Measurements from ENCODE around the gene N4BP2L2.

The N4BP2L2 gene

DNA sequence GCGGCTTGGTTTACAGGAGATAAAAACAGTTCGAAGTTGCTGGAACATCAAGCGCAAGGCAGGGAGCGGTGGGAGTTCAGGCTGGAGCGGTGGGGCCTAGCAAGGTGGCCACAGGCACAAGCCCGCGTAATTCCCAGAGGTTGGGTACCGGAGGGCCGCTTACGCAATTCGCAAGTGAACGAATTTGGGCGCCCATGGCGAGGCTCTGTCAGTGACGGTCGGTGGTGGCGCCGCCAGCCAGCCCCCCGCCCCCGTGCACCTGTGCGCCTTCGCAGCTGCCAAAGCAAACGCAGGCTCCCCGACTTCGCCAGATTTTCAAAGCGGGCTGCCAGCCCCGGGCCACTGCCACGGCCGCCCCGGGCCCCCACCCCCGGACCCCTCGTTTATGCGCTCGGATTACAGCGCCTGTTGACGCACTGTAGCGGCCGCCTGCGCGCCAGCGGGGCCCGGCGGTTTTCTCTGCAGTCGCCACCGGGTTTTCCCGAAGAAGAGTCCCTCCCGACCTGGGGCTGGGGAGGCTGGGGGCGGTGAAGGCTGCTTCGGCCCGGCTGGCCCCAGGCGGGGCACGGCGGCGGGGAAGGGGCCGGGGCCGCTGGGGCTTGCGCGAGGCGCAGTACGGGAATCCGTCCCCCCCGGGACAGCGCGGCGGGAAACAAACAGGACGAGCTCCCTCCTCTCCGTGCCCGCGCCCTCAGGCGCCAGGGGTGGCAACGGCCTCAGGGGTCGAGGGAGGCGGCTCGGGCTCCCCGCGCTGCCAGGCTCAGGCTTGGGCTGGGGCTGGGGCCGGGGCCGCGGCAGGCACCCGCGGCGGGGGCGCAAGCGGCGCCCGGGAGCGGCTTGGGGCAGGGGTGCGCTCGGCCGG is 111.4 kb downstream of the N4BP2L2 start:
- no peaks in the 10 kb centered on the region for H3K9me3 ChIP-seq (ENCODE audit: control insufficient read depth, low read length)
- peaks cover 8% of the 10 kb centered on the region for H3K4me1 ChIP-seq (ENCODE audit: control insufficient read depth, insufficient read depth, low read length, poor library complexity, severe bottlenecking)
- no peak overlapping the region for H3K27ac ChIP-seq (ENCODE audit: low read depth, low read length, severe bottlenecking)
- WGBS, 2 experiments (ENCODE audit: insufficient coverage in 2 of 2), result 5 to 6% methylated on average over 67 to 77 of the region's 90 CpGs
- peaks cover 20% of the 10 kb centered on the region for H3K36me3 ChIP-seq (ENCODE audit: control insufficient read depth, insufficient read depth, low read length)
- peak overlapping the region; percentile 53 for H3K4me3 ChIP-seq (ENCODE audit: extremely low read depth, insufficient read depth, low read length, poor library complexity, severe bottlenecking)

DNA sequence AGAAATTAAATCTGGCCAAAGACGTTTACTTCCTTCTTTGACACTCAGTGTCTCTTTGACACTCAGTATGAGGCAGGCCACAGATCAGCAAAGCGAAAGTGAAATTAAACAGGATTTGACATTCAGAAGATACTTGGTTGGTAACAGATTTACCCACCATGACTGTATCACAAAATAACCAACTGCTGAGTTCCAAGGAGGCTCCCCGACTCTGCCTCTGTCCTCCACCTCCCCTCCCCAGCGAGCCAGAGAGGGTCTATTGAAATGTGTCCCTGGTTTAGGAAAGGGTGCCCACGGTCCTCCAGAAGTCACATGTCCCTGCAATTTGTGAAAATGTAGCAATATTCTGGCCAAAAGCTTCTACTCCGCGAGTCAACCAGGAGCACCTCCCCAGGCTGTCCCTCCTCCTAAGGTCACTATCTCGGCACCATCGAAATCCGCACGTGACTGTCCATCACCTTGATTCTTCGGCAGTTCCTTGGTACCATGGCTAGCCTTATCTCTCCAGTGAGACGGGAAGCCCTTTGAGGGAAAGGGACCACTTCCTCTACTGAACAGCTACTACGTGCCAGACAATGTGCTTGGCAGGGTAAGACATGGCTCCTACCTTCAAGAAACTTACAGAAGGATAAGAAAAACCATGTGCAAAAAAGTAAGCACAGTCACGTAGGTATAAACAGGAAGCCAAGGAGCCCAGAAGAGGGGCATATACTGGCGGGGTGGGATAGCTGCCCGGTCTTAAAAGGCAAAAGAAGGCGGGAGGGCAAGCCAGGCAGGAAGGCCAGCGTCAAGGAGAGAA is 112.2 kb downstream of the N4BP2L2 start:
- Histone ChIP-seq H3K36me3 (ENCODE audit: control insufficient read depth, insufficient read depth, low read length) (peaks cover 18% of the 10 kb centered on the region), H3K9me3 (ENCODE audit: control insufficient read depth, low read length) (no peaks in the 10 kb centered on the region), H3K4me1 (ENCODE audit: control insufficient read depth, insufficient read depth, low read length, poor library complexity, severe bottlenecking) (peaks cover 8% of the 10 kb centered on the region), H3K27ac (ENCODE audit: low read depth, low read length, severe bottlenecking) (no peak overlapping the region), H3K4me3 (ENCODE audit: extremely low read depth, insufficient read depth, low read length, poor library complexity, severe bottlenecking) (no peak overlapping the region)
- 77 to 78% methylated on average over 16 to 17 of the region's 19 CpGs for WGBS, 2 experiments (ENCODE audit: insufficient coverage in 2 of 2)

DNA sequence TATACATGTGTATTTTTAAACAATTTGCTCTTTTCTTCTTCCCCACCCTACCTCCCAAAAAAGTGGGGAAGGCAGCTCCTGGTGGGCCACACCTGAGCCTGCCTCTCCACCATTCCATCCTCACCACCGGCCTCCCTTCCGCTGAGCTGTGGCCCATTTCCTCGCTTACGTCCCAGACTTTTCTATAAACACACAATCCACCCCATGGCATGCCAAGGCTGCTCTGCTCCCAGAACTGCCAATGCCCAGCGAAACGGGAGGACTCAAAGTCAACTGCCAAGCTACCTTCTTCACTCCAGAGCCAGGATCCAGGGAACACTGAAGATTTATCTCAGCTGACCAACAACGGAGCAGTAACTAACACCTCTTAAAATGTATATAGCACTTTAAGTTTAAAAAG is 113.4 kb downstream of the N4BP2L2 start:
- peaks cover 16% of the 10 kb centered on the region for H3K36me3 ChIP-seq (ENCODE audit: control insufficient read depth, insufficient read depth, low read length)
- no peak overlapping the region for H3K4me3 ChIP-seq (ENCODE audit: extremely low read depth, insufficient read depth, low read length, poor library complexity, severe bottlenecking)
- WGBS, 2 experiments (ENCODE audit: insufficient coverage in 2 of 2), result 88 to 98% methylated on average over 6 of the region's 7 CpGs

DNA sequence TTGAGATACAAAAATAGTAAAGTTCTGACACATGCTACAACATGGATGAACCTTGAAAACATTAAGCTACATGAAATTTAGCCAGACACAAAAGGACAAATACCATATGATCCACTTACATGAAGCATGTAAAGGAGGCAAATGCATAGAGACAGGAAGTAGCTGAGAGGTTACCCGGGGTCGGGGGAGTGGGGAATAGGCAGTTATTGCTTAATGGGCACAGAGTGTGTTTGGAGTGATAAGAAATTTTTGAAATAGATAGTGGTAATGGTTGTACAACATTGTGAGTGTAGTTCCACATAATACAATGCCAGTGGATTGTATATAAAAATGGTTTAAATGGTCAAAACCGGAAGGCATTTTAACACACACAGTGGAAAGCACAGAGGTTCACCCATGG is 115.0 kb downstream of the N4BP2L2 start:
- Histone ChIP-seq H3K4me1 (ENCODE audit: control insufficient read depth, insufficient read depth, low read length, poor library complexity, severe bottlenecking) (peaks cover 6% of the 10 kb centered on the region), H3K9me3 (ENCODE audit: control insufficient read depth, low read length) (peaks cover 7% of the 10 kb centered on the region), H3K4me3 (ENCODE audit: extremely low read depth, insufficient read depth, low read length, poor library complexity, severe bottlenecking) (no peak overlapping the region), H3K36me3 (ENCODE audit: control insufficient read depth, insufficient read depth, low read length) (peaks cover 1% of the 10 kb centered on the region), H3K27ac (ENCODE audit: low read depth, low read length, severe bottlenecking) (no peak overlapping the region)
- WGBS, 2 experiments (ENCODE audit: insufficient coverage in 2 of 2), result 100% methylated on average over 3 of the region's 3 CpGs

More for the DNA sequence above, 113.4 kb downstream of the N4BP2L2 start:
- peaks cover under 1% of the 10 kb centered on the region for H3K9me3 ChIP-seq (ENCODE audit: control insufficient read depth, low read length)
- peaks cover 8% of the 10 kb centered on the region for H3K4me1 ChIP-seq (ENCODE audit: control insufficient read depth, insufficient read depth, low read length, poor library complexity, severe bottlenecking)
- H3K27ac ChIP-seq (ENCODE audit: low read depth, low read length, severe bottlenecking), result no peak overlapping the region

DNA sequence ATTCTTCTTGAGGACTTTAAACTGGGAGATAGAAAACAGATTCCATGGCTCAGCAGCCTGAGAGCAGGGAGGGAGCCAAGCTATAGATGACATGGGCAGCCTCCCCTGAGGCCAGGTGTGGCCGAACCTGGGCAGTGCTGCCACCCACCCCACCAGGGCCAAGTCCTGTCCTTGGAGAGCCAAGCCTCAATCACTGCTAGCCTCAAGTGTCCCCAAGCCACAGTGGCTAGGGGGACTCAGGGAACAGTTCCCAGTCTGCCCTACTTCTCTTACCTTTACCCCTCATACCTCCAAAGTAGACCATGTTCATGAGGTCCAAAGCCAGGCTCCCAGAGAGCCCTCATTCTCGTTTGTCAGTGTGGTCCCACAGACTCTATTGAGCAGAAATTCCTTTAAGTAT is 118.7 kb downstream of the N4BP2L2 start:
- Histone ChIP-seq H3K27ac (ENCODE audit: low read depth, low read length, severe bottlenecking) (no peak overlapping the region), H3K4me3 (ENCODE audit: extremely low read depth, insufficient read depth, low read length, poor library complexity, severe bottlenecking) (no peak overlapping the region), H3K9me3 (ENCODE audit: control insufficient read depth, low read length) (peaks cover 12% of the 10 kb centered on the region), H3K36me3 (ENCODE audit: control insufficient read depth, insufficient read depth, low read length) (no peaks in the 10 kb centered on the region), H3K4me1 (ENCODE audit: control insufficient read depth, insufficient read depth, low read length, poor library complexity, severe bottlenecking) (no peaks in the 10 kb centered on the region)
- WGBS, 2 experiments (ENCODE audit: insufficient coverage in 2 of 2), result 86 to 100% methylated on average over 1 to 2 of the region's 2 CpGs

DNA sequence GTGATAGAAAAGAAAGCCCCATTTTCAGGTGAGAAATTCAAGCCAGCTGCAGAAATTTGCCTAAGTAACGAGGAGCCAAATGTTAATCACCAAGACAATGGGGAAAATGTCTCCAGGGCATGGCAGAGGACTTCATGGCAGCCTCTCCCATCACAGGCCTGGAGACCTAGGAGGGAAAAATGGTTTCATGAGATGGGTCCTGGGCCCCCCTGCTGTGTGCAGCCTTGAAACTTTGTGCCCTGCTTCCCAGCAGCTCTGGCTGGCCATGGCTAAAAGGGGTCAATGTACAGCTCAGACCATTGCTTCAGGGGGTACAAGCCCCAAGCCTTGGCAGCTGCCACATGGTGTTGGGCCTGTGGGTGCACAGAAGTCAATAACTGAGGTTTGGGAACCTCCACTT is 120.6 kb downstream of the N4BP2L2 start:
- H3K27ac ChIP-seq (ENCODE audit: low read depth, low read length, severe bottlenecking), result no peak overlapping the region
- peaks cover 12% of the 10 kb centered on the region for H3K9me3 ChIP-seq (ENCODE audit: control insufficient read depth, low read length)
- no peak overlapping the region for H3K4me3 ChIP-seq (ENCODE audit: extremely low read depth, insufficient read depth, low read length, poor library complexity, severe bottlenecking)
- H3K36me3 ChIP-seq (ENCODE audit: control insufficient read depth, insufficient read depth, low read length), result no peaks in the 10 kb centered on the region
- no peaks in the 10 kb centered on the region for H3K4me1 ChIP-seq (ENCODE audit: control insufficient read depth, insufficient read depth, low read length, poor library complexity, severe bottlenecking)
- WGBS, 2 experiments (ENCODE audit: insufficient coverage in 2 of 2), result 80 to 100% methylated on average over 1 of the region's 1 CpG

DNA sequence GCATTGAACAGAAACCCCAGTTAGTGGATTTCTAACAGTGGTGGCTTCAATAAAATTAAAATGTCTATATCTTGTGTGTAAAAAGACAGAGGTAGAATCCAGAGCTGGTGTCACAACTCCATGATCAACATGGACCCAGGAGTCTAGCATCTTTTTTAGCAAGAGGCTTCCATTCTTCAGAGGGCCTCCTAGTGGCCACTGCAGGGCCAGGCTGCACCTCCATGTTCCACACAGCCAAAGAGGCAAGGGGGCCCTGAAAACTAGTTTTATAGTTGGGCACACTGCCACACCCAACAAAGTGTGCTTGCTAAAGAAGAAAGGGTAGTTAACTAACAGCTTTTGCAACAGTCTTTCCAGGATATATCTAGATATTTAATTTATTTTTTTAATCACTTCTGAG is 123.6 kb downstream of the N4BP2L2 start:
- Histone ChIP-seq H3K9me3 (ENCODE audit: control insufficient read depth, low read length) (peaks cover 10% of the 10 kb centered on the region), H3K36me3 (ENCODE audit: control insufficient read depth, insufficient read depth, low read length) (no peaks in the 10 kb centered on the region), H3K4me1 (ENCODE audit: control insufficient read depth, insufficient read depth, low read length, poor library complexity, severe bottlenecking) (no peaks in the 10 kb centered on the region), H3K27ac (ENCODE audit: low read depth, low read length, severe bottlenecking) (no peak overlapping the region), H3K4me3 (ENCODE audit: extremely low read depth, insufficient read depth, low read length, poor library complexity, severe bottlenecking) (no peak overlapping the region)

DNA sequence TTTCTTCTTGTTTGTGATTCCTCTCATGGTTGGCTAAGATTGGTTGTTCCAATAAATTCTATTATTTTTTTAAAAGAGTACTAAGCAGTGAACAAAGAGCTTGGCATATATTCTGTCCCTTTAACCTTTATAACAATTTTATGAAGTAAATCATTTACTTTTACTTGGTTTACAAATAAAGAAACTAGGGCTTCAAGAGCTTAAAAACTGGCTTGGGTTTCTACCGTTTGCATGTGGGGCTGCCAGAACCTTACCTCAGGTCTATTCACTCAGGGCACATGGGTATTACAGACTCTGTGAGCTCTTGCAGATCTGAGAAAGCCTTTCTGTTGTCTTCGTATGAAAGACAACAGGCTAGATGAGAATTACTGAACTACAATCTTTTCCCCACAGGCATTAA is 124.0 kb downstream of the N4BP2L2 start:
- H3K4me3 ChIP-seq (ENCODE audit: extremely low read depth, insufficient read depth, low read length, poor library complexity, severe bottlenecking), result no peak overlapping the region
- H3K4me1 ChIP-seq (ENCODE audit: control insufficient read depth, insufficient read depth, low read length, poor library complexity, severe bottlenecking), result no peaks in the 10 kb centered on the region
- H3K9me3 ChIP-seq (ENCODE audit: control insufficient read depth, low read length), result peaks cover 6% of the 10 kb centered on the region
- H3K36me3 ChIP-seq (ENCODE audit: control insufficient read depth, insufficient read depth, low read length), result no peaks in the 10 kb centered on the region
- WGBS, 2 experiments (ENCODE audit: insufficient coverage in 2 of 2), result 83 to 92% methylated on average over 1 to 2 of the region's 2 CpGs
- no peak overlapping the region for H3K27ac ChIP-seq (ENCODE audit: low read depth, low read length, severe bottlenecking)

DNA sequence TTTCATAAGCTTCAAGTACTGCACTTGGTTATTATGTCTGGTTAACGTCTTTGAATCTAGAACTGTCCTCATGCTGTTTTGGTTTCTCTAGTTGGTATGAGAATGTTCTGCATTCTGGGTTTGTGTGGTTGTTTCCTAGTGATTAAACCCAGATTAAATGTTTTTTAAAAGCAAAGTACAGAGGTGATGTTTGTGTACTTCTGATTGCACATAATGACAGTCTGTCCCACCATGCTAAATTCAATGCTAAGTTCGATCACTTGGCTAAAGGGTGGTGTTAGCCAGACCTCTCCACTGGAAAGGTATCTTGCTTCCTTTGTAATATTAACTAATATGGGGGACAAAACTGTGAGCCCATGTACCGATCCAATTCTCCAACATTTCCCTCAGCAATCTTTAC is 125.3 kb downstream of the N4BP2L2 start:
- no peak overlapping the region for H3K4me3 ChIP-seq (ENCODE audit: extremely low read depth, insufficient read depth, low read length, poor library complexity, severe bottlenecking)
- no peak overlapping the region for H3K27ac ChIP-seq (ENCODE audit: low read depth, low read length, severe bottlenecking)
- H3K9me3 ChIP-seq (ENCODE audit: control insufficient read depth, low read length), result peaks cover 3% of the 10 kb centered on the region
- no peaks in the 10 kb centered on the region for H3K36me3 ChIP-seq (ENCODE audit: control insufficient read depth, insufficient read depth, low read length)
- WGBS, 2 experiments (ENCODE audit: insufficient coverage in 2 of 2), result 92% methylated on average over 2 of the region's 3 CpGs; no CpG with 5 or more reads in 1 of the 2 experiments
- peaks cover 7% of the 10 kb centered on the region for H3K4me1 ChIP-seq (ENCODE audit: control insufficient read depth, insufficient read depth, low read length, poor library complexity, severe bottlenecking)

DNA sequence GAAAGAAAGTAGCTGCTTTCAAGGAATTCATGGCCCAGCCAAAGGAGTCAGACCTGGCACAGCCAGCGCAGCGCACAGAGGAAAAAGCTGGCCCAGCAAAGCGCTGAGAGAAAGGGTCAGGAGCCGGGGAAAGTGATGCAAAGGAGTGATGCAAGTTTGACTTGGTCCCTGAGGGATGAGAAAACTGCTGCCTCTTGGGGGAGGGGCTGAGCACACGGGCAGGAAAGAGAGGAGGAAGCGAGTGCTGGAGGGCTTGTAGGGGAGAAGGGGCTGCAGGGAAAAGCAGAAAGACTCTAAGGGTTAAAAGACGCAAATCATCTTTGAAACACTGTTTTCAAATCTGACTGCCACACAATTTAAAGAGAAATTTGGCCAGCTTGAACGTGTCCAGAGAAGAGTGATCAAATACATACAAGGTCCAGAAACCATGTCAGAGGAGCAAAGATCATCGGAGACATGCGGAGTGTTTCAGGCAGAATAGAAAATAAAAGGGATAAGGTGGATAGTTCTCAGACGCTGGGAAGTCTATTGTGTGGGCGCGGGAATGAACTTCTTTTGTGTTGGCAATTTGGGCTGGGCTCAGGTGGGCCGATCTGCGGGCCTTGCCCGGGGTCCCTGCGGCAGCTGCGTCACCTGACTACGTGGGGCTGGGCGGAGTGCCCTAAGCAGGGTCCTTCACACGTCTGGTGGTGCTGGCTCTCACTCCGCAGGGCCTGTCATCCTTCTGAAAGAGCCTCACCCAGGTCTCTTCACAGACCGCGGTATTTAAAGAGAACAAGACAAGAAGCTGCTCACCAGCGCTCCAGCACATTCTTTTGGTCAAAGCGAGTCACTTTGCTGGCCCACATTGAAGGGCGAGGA is 128.8 kb downstream of the N4BP2L2 start:
- Histone ChIP-seq H3K4me3 (ENCODE audit: extremely low read depth, insufficient read depth, low read length, poor library complexity, severe bottlenecking) (peak overlapping the region; percentile 17), H3K4me1 (ENCODE audit: control insufficient read depth, insufficient read depth, low read length, poor library complexity, severe bottlenecking) (peaks cover 7% of the 10 kb centered on the region), H3K36me3 (ENCODE audit: control insufficient read depth, insufficient read depth, low read length) (no peaks in the 10 kb centered on the region), H3K27ac (ENCODE audit: low read depth, low read length, severe bottlenecking) (no peak overlapping the region), H3K9me3 (ENCODE audit: control insufficient read depth, low read length) (no peaks in the 10 kb centered on the region)
- WGBS, 2 experiments (ENCODE audit: insufficient coverage in 2 of 2), result 6 to 13% methylated on average over 26 of the region's 27 CpGs

All from mesodermal cell (in vitro differentiated cells).